Sigmoid colon (tissue), 4 donors: ENCODE results near the gene ZNF10.

Source experiments
- CTCF ChIP-seq, 4 experiments: fragments of 450-650 bp in 3 of 4; fragments of 200-600 bp in 1 of 4; IDR thresholded peaks; one replicate each; pipeline ENCODE4 v1.5.1; 2016 to 2019; ENCODE audit warnings: antibody characterized with exemption in 4 of 4, mild to moderate bottlenecking in 3 of 4, moderate library complexity in 2 of 4
- EP300 ChIP-seq, 4 donors: sonication (generic); formaldehyde crosslinking; IDR thresholded peaks; one replicate each; pipeline ENCODE4 v1.6.1; 2017; ENCODE audit warnings: antibody characterized with exemption in 4 of 4
- POLR2A ChIP-seq, 2 donors: fragments of 450-650 bp; IDR thresholded peaks; one replicate each; pipeline ENCODE4 v1.6.1; 2016; ENCODE audit warnings: antibody characterized with exemption in 2 of 2, mild to moderate bottlenecking in 2 of 2, moderate library complexity in 2 of 2

GRCh38 chr12:133201888-133202287 lies 71.5 kb downstream of the ZNF10 start:
- TF ChIP-seq CTCF (IDR thresholded peaks at IDR 0.05), result no peak
- TF ChIP-seq EP300 (IDR thresholded peaks at IDR 0.05), result no peak
- TF ChIP-seq POLR2A (IDR thresholded peaks at IDR 0.05), result no peak
